ENCODE results near the gene PLA2G6.

DNA sequence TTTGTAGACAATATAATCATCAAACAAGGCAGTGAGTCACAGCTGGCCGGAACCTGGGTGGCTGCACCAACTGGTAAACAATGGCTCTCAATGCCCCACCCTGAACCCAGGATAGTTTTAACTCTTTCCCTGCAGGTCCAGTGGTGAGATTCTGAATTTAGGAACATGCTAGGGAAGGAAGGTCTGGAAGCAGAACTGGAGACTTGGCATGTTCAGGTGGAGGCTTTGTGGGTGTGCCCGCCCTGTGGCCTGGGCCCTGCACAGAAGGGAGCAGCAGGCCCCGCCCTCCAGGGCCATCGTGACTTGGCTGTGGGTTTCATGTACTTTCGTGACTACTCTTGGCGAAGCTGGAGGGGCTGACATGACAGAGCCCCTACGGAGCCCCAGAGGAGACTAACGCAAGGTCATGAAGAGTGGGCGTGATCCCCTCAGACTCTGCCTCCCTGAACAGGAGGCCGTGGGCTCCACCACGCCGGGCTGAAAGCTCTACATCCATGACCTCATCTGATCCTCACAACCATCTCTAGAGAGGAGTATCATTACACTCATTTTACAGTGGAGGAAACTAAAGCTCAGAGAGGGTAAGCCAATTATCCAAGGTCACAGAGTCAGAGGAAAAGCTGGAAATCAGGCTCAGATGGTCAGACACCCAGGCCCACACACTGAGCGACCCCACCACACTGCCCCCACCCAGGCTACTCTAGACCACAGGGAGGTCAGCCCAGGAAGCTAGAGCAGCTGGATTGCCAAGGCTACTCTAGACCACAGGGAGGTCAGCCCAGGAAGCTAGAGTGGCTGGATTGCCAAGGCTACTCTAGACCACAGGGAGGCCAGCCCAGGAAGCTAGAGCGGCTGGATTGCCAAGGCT is 47.5 kb upstream of the PLA2G6 start:
- TF ChIP-seq, protein P1, sequence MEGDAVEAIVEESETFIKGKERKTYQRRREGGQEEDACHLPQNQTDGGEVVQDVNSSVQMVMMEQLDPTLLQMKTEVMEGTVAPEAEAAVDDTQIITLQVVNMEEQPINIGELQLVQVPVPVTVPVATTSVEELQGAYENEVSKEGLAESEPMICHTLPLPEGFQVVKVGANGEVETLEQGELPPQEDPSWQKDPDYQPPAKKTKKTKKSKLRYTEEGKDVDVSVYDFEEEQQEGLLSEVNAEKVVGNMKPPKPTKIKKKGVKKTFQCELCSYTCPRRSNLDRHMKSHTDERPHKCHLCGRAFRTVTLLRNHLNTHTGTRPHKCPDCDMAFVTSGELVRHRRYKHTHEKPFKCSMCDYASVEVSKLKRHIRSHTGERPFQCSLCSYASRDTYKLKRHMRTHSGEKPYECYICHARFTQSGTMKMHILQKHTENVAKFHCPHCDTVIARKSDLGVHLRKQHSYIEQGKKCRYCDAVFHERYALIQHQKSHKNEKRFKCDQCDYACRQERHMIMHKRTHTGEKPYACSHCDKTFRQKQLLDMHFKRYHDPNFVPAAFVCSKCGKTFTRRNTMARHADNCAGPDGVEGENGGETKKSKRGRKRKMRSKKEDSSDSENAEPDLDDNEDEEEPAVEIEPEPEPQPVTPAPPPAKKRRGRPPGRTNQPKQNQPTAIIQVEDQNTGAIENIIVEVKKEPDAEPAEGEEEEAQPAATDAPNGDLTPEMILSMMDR (conservative IDR thresholded peaks at IDR 0.05; ENCODE audit: low read length): no peak
- TF ChIP-seq EZH2phosphoT487 (IDR thresholded peaks at IDR 0.05; ENCODE audit: borderline replicate concordance): no peak

Measured in Loucy (cell line).